Central memory CD8-positive, alpha-beta T cell (primary cell): ENCODE measurements around the gene GRXCR2.
"Not testable (repeated sequence)": the region's sequence is repeated elsewhere in the genome, so short reads cannot be mapped to it uniquely, and the experiment has no call there.

Experiments
- ATAC-seq: fragments of 150-1000 bp; cut with Tn5 transposase; replicated peaks from 2 replicates; pipeline ENCODE4 v1.10.0; 2022; ENCODE audit warnings: mild to moderate bottlenecking, moderate FRiP score, moderate number of reproducible peaks; ENCODE audit not compliant: poor library complexity, severe bottlenecking; ENCODE audit errors: extremely low read depth
- DNase-seq, 2 donors: peaks; one replicate each; pipeline ENCODE4 v3.0.0; 2021; ENCODE audit warnings: low spot score in 2 of 2
- H3K27ac Mint-ChIP-seq: one replicate; pipeline ENCODE4 v1.8.0; 2022; ENCODE audit warnings: low read depth, mild to moderate bottlenecking, moderate library complexity, mixed read lengths
- H3K27me3 Mint-ChIP-seq: one replicate; pipeline ENCODE4 v1.8.0; 2022; ENCODE audit warnings: mixed read lengths
- H3K36me3 Mint-ChIP-seq: one replicate; pipeline ENCODE4 v1.8.0; 2022; ENCODE audit warnings: mild to moderate bottlenecking, moderate library complexity, mixed read lengths; ENCODE audit not compliant: insufficient read depth
- H3K4me1 Mint-ChIP-seq: one replicate; pipeline ENCODE4 v1.8.0; 2022; ENCODE audit warnings: mixed read lengths
- H3K4me3 Mint-ChIP-seq: one replicate; pipeline ENCODE4 v1.8.0; 2022; ENCODE audit warnings: mild to moderate bottlenecking, moderate library complexity, mixed read lengths
- H3K9me3 Mint-ChIP-seq: one replicate; pipeline ENCODE4 v1.8.0; 2022; ENCODE audit warnings: mixed read lengths

GRXCR2 gene

DNA sequence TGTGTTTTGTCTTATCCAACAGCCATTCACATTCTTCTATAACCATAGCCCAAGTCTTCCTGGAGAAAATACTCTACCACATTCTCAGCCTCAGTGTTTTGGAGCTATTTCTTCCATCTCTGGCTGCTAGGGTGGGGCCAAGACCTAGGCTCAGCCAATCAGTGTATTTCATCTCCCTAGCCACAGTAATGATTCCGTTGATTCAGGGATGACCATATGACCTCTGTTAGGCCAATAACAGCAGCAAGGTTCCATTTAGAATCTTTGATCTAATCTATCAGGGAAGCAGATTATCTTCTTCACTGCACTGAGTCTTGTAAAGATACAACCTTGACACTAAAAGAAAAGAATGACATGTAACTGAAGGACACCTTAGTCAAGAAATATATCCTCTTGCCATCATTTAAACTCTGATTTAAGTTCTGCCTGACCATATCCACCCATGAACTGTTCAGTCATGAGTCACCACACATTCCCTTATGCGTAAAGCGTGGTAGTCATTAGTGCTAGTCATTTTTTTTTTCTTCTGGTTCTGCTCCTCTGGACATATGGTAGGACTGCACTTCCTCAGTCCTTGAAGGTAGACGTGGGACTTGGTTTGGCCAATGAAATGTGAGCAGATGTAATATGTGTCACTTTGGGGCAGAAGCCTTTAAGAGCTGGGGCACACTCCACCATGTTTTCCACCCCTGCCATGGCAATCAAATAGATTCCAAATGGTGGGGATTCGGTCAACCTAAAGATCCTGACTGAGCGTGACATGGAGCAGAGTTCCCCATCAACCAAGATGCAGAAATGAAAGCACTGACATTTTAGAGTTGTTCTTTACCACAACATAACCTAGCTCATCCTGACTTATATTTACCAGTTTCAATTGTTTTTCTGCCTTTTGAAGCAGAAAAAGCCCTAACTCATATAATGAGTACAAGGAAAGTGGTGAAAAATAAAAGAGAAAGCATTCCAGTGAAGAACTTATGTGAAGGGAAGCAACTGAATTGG is 25.0 kb downstream of the GRXCR2 start:
- H3K27ac Mint-ChIP-seq: no peak overlapping the region
- H3K4me1 Mint-ChIP-seq: no peaks in the 10 kb centered on the region
- peaks cover 4% of the 10 kb centered on the region for H3K9me3 Mint-ChIP-seq
- DNase-seq (no peak), ATAC-seq (no peak)
- no peaks in the 10 kb centered on the region for H3K36me3 Mint-ChIP-seq
- H3K4me3 Mint-ChIP-seq: no peak overlapping the region
- H3K27me3 Mint-ChIP-seq: peaks cover 18% of the 10 kb centered on the region

GRCh38 chr5:145846081-145846480 is 26.7 kb downstream of the GRXCR2 start:
- Mint-ChIP-seq H3K27ac (no peak overlapping the region), H3K27me3 (peaks cover 22% of the 10 kb centered on the region), H3K4me3 (no peak overlapping the region), H3K9me3 (peaks cover 4% of the 10 kb centered on the region), H3K4me1 (no peaks in the 10 kb centered on the region), H3K36me3 (peaks cover 2% of the 10 kb centered on the region)
- DNase-seq: no peak
- no peak for ATAC-seq

GRCh38 chr5:145841299-145841698 is 31.5 kb downstream of the GRXCR2 start:
- Mint-ChIP-seq H3K27me3 (peaks cover 13% of the 10 kb centered on the region), H3K36me3 (peaks cover 2% of the 10 kb centered on the region), H3K27ac (no peak overlapping the region), H3K4me1 (no peaks in the 10 kb centered on the region), H3K4me3 (no peak overlapping the region), H3K9me3 (no peaks in the 10 kb centered on the region)
- no peak for ATAC-seq
- no peak for DNase-seq

GRCh38 chr5:145840458-145841132 is 32.2 kb downstream of the GRXCR2 start:
- no peaks in the 10 kb centered on the region for H3K9me3 Mint-ChIP-seq
- H3K27ac Mint-ChIP-seq: no peak overlapping the region
- no peaks in the 10 kb centered on the region for H3K4me1 Mint-ChIP-seq
- H3K36me3 Mint-ChIP-seq: peaks cover 2% of the 10 kb centered on the region
- peaks cover 13% of the 10 kb centered on the region for H3K27me3 Mint-ChIP-seq
- no peak for ATAC-seq
- no peak for DNase-seq
- H3K4me3 Mint-ChIP-seq: no peak overlapping the region

DNA sequence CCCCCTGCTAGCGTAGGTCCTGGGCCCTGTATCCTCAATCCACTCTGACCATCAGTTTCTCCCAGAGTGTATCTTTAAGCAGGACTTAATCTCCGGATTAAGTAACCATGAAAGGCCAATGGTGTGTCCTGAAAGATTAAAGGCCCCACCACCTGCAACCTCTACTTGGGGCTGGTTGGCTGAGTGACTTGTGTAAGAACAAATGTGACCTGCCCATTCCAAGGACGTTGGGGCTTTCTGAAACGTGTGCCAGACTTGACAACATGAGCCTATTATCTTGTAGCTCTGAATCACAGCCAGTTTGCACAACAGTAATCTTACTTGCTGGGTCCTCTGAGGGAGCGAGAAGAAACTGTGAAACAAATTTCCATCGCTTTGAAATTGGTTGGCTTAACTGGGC is 34.5 kb downstream of the GRXCR2 start:
- Mint-ChIP-seq H3K27me3 (peaks cover 9% of the 10 kb centered on the region), H3K9me3 (no peaks in the 10 kb centered on the region), H3K4me3 (no peak overlapping the region), H3K4me1 (no peaks in the 10 kb centered on the region), H3K27ac (no peak overlapping the region), H3K36me3 (peaks cover 2% of the 10 kb centered on the region)
- ATAC-seq (no peak), DNase-seq (no peak)

- not testable (repeated sequence) for H3K9me3 Mint-ChIP-seq, H3K4me1 Mint-ChIP-seq, DNase-seq, ATAC-seq, H3K4me3 Mint-ChIP-seq, H3K27me3 Mint-ChIP-seq, H3K27ac Mint-ChIP-seq, H3K36me3 Mint-ChIP-seq
Measured at GRCh38 chr5:145836241-145836640, 36.6 kb downstream of the GRXCR2 start.

DNA sequence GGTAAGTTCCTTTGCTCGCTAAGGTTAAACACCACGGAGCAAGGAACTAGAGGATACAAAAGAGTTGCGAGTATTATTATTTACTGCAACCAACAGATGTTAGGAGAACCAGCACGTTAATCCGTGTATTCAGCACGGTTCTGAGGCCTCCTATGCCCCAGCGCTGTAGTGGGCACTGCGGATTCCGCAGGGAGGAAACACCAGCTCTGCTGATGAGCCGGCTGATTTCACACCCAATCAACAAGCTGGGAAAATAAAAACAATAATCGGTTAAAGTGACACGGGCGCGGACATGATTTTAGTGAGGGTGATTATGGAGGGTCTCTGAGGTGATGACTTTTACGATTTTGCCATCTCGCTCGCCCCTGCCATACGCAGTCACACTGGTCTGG is 37.0 kb downstream of the GRXCR2 start:
- H3K4me3 Mint-ChIP-seq: peak overlapping the region; percentile 69
- no peaks in the 10 kb centered on the region for H3K4me1 Mint-ChIP-seq
- no peak for DNase-seq
- no peaks in the 10 kb centered on the region for H3K9me3 Mint-ChIP-seq
- no peak overlapping the region for H3K27ac Mint-ChIP-seq
- H3K36me3 Mint-ChIP-seq: no peaks in the 10 kb centered on the region
- H3K27me3 Mint-ChIP-seq: no peaks in the 10 kb centered on the region
- no peak for ATAC-seq

DNA sequence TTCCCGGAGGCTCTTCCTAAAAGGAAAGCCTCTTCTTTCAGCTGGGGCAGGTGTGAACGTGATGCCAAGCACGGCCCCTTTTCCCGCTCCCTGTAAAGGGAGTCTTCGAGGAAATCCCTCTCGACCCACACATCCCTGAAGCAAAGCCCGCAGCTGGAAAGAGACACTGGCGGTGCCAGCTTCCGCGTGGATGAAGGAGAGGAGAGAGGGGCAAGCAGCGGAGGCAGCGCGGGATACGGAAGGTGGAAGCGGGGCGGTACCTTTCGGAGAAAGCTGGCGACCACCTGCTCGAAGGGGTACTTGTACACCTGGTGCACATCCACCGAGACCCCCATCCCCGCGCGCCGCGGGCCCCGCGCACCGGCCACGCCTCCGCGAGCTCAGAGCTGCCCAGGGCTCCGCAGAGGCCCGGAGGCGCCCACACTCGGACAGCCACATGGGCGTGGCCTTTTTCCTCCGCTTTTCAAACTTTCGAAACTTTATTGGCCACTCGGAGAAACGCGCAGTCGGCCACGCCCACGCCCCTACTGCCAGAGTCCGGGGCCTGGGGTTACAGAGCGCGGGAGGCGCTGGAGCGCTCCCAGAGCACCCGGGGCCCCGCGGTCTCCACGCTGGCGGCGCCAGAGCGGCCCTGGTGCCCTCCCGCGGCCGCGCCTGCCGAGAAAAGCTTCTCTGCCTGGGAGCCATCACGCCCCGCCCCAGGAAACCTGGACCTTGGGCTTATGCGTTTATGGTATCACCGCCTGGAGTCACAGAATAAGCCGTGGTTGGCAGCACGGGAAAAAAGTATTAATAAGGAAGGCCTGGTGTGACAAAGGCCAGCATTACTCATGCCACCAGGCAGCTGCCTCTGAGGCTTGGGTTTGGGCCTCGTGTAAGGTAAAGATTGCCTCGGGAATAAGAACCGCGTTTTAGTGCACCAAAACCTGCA is 37.6 kb downstream of the GRXCR2 start, which contains the start of gene PRELID2:
PRELID2 (minus strand) TSS at position 426 of the 931 bp plus-strand sequence; CDS start at position 335, 91 bp downstream.
- no peaks in the 10 kb centered on the region for H3K27me3 Mint-ChIP-seq
- peak; percentile 70 for ATAC-seq
- peak within 1 kb of the TSS; percentile 69 for H3K4me3 Mint-ChIP-seq
- H3K27ac Mint-ChIP-seq: no peak within 1 kb of the TSS
- DNase-seq: peak in 1 of 2 donors; percentile 11
- no peaks in the 10 kb centered on the region for H3K36me3 Mint-ChIP-seq
- no peaks in the 10 kb centered on the region for H3K9me3 Mint-ChIP-seq
- H3K4me1 Mint-ChIP-seq: no peaks in the 10 kb centered on the region

DNA sequence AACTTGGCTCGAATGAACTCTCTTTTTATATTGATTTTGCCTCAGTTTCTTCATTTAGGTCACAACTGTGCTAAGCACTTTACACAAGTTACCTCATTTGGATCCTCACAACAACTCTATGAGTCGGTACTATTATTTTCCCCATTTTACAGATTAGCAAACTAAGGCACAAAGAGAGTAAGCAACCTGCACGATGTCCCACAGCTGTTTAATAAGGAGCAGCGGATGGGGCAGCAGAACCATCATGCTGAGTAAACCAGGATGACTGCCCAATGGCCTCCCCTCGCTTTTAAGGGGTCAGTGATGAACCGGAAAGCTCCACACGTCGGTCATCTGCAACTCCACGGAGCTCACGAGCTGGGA is 38.3 kb downstream of the GRXCR2 start:
- Mint-ChIP-seq H3K9me3 (no peaks in the 10 kb centered on the region), H3K36me3 (no peaks in the 10 kb centered on the region), H3K27me3 (no peaks in the 10 kb centered on the region), H3K27ac (no peak overlapping the region), H3K4me3 (peak overlapping the region; percentile 69), H3K4me1 (no peaks in the 10 kb centered on the region)
- ATAC-seq (no peak), DNase-seq (no peak)

DNA sequence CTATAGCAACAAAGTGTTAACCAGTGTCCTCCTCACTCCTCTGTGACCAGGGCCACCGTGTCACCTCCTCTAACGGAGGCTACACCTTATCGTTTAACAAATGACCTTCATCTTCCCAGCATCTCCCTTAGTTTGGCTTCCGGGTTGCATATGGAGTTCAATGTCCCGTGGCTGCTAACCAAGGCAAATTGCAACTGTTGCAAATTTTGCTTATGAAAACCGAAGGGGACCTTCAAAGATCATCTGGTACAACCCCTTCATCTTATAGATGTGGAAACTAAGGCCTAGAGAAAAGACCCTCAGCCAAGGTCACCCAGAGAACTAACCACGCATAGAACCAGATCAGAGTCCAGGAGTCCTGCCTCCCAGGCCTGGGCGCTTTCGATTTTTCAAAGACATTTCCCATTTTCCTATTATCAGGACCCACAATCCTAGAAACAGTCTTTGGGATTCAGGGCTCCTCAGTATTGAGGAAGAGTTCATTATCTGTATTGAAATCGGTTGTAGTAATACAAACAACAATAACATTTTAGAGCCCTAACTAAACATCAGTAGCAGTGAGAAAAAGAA is 39.1 kb downstream of the GRXCR2 start:
- Mint-ChIP-seq H3K27ac (no peak overlapping the region), H3K4me1 (no peaks in the 10 kb centered on the region)

GRCh38 chr5:145830594-145830993 is 42.2 kb downstream of the GRXCR2 start:
- Mint-ChIP-seq H3K4me3 (no peak overlapping the region), H3K27ac (no peak overlapping the region), H3K4me1 (no peaks in the 10 kb centered on the region), H3K9me3 (no peaks in the 10 kb centered on the region), H3K36me3 (no peaks in the 10 kb centered on the region), H3K27me3 (no peaks in the 10 kb centered on the region)
- DNase-seq (no peak), ATAC-seq (no peak)

More for the DNA sequence above, 39.1 kb downstream of the GRXCR2 start:
- H3K27me3 Mint-ChIP-seq: no peaks in the 10 kb centered on the region
- no peaks in the 10 kb centered on the region for H3K9me3 Mint-ChIP-seq
- DNase-seq (no peak), ATAC-seq (no peak)
- no peaks in the 10 kb centered on the region for H3K36me3 Mint-ChIP-seq
- H3K4me3 Mint-ChIP-seq: peak overlapping the region; percentile 69
